Gastrocnemius medialis (tissue), 4 donors: ENCODE results near the gene MRPL18. TPM values are rescaled to one million over a fixed set of nuclear protein-coding genes. Genes with fewer than 3 reads are reported as not detected.
A peak's percentile ranks its signal among the peaks of the same experiment; 100 is the strongest.

Experiments
- ATAC-seq, 2 donors: fragments of 150-250 bp; one replicate each; pipeline ENCODE4 v1.9.1; 2016
- DNase-seq, 2 donors: peaks; one replicate each; pipeline ENCODE4 v3.0.0-alpha.2; 2019
- H3K27ac ChIP-seq, 4 donors: fragments of 200-600 bp; sonication (generic); 1 replicate in 1 of 4; 2 replicates in 3 of 4; pipeline ENCODE4 v1.5.1; 2016 to 2018; ENCODE audit warnings: mild to moderate bottlenecking in 2 of 4, moderate library complexity in 1 of 4
- H3K27me3 ChIP-seq, 3 donors: fragments of 200-600 bp; sonication (generic) in 2 of 3; 1 replicate in 1 of 3; 2 replicates in 2 of 3; pipeline versions ENCODE4 v1.5.1 to v1.6.0; 2016 to 2019; ENCODE audit warnings: mild to moderate bottlenecking in 1 of 3, moderate library complexity in 1 of 3
- H3K36me3 ChIP-seq, 2 donors: fragments of 200-600 bp; sonication (generic) in 1 of 2; one replicate each; pipeline ENCODE4 v1.5.1; 2017 to 2018
- H3K4me1 ChIP-seq, 2 donors: fragments of 200-600 bp; sonication (generic) in 1 of 2; one replicate each; pipeline ENCODE4 v1.5.1; 2016 to 2017; ENCODE audit warnings: mild to moderate bottlenecking in 2 of 2
- H3K4me3 ChIP-seq, 4 donors: fragments of 200-600 bp; sonication (generic) in 3 of 4; 1 replicate in 1 of 4; 2 replicates in 3 of 4; pipeline ENCODE4 v1.5.1; 2016 to 2019; ENCODE audit warnings: mild to moderate bottlenecking in 2 of 4
- H3K9me3 ChIP-seq, 3 donors: fragments of 200-600 bp; sonication (generic) in 2 of 3; 1 replicate in 1 of 3; 2 replicates in 2 of 3; pipeline ENCODE4 v1.5.1; 2016 to 2019
- CTCF ChIP-seq, 5 experiments: fragments of 450-650 bp in 3 of 5; fragments of 200-600 bp in 2 of 5; sonication (generic) in 2 of 5; IDR thresholded peaks in 4 of 5; conservative IDR thresholded peaks in 1 of 5; 1 replicate in 4 of 5; 2 replicates in 1 of 5; pipeline ENCODE4 v1.5.1; 2016 to 2019; ENCODE audit warnings: antibody characterized with exemption in 5 of 5, mild to moderate bottlenecking in 3 of 5, moderate library complexity in 3 of 5
- POLR2A ChIP-seq, 2 donors: fragments of 450-650 bp; IDR thresholded peaks; one replicate each; pipeline ENCODE4 v1.6.1; 2017; ENCODE audit warnings: antibody characterized with exemption in 2 of 2, mild to moderate bottlenecking in 2 of 2, moderate library complexity in 2 of 2
- in situ Hi-C, 4 donors: fragments of 200-750 bp; cut with MboI; loops; one replicate each; pipeline versions ENCODE4 v1.15.0 to v1.8.0; 2017; ENCODE audit warnings: low sequenced_read_pairs in 4 of 4
- intact Hi-C: fragments of 100-400 bp; cut with DNase I; formaldehyde crosslinking; loops from one replicate; pipeline ENCODE4 v1.15.1; 2023; ENCODE audit warnings: low total_unique reads
- total RNA-seq, 4 donors: library from RNA; depleted of rRNA; stranded (reverse); fragments of >200 nt; gene quantifications; one replicate each; pipeline versions ENCODE4 v1.1.0 to v1.2.3, GENCODE V29; 2016

The MRPL18 gene
- total RNA-seq, 4 donors from 2014 or later = 54.0 to 122 (median 69.0) TPM

DNA sequence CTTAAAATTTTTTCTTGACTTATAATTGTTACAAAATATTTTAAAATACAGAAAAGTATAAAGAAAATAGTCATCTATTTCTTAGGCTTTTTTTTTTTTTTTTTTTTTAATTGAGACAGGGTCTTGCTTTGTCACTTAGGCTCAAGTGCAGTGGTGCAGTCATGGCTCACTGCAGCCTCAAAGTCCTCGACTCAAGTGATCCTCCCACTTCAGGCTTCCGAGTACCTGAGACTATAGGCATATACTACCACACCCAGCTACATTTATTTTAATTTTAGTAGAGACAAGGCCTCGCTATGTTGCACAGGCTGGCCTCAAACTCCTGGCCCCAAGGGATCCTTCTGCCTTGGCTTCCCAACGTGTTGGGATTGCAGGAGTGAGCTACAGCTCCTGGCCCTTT, 33.8 kb upstream of the MRPL18 start:
- TF ChIP-seq POLR2A (IDR thresholded peaks at IDR 0.05) = no peak
- TF ChIP-seq CTCF (IDR thresholded peaks at IDR 0.05 in 4 of 5, conservative IDR thresholded peaks at IDR 0.05 in 1 of 5) = no peak
- DNase-seq = no peak
- Histone ChIP-seq H3K9me3 (no peaks in the 10 kb centered on the region), H3K4me3 (no peak overlapping the region), H3K36me3 (peaks cover 0 to 69% of the 10 kb centered on the region in 2 donors), H3K27ac (no peak overlapping the region), H3K4me1 (peaks cover 10 to 14% of the 10 kb centered on the region in 2 donors), H3K27me3 (no peaks in the 10 kb centered on the region)
- intact Hi-C loops (no loop called here), in situ Hi-C loops (no loop called here)
- no peak for ATAC-seq

- H3K4me1 ChIP-seq = peaks cover 13 to 19% of the 10 kb centered on the region in 2 donors
- H3K27me3 ChIP-seq = no peaks in the 10 kb centered on the region
- H3K4me3 ChIP-seq = no peak overlapping the region
- no peak for ATAC-seq
- intact Hi-C loops = no loop called here
- H3K36me3 ChIP-seq = peaks cover 0 to 52% of the 10 kb centered on the region in 2 donors
- TF ChIP-seq CTCF (IDR thresholded peaks at IDR 0.05 in 4 of 5, conservative IDR thresholded peaks at IDR 0.05 in 1 of 5) (no peak), POLR2A (IDR thresholded peaks at IDR 0.05) (no peak)
- in situ Hi-C loops = no loop called here
- H3K9me3 ChIP-seq = no peaks in the 10 kb centered on the region
- H3K27ac ChIP-seq = peak overlapping the region in 1 of 4 donors; percentile 5
- DNase-seq = no peak
Observed at GRCh38 chr6:159758031-159759001, 32.0 kb upstream of the MRPL18 start.

DNA sequence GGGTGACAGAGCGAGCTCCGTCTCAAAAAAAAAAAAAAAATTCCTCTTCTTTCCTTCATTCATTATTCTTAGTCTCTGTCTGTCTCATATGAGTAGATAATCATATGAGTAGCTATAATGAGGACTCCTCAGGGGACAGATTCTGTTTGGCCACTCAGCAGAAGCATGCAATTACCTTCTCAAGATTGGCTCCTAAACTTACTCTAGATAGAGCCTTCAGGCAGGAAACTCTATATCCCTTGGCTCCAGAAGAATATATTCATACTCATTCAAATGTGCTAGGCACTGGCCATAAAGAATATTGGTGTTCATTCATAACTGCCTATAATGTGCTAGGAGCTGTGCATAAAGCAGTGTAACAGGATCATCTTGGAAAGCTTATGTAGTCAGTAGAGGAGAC, 30.6 kb upstream of the MRPL18 start:
- no peak for DNase-seq
- no peak for TF ChIP-seq POLR2A (IDR thresholded peaks at IDR 0.05)
- no peak for TF ChIP-seq CTCF (IDR thresholded peaks at IDR 0.05 in 4 of 5, conservative IDR thresholded peaks at IDR 0.05 in 1 of 5)
- Histone ChIP-seq H3K9me3 (no peaks in the 10 kb centered on the region), H3K27me3 (no peaks in the 10 kb centered on the region), H3K36me3 (peaks cover 0 to 47% of the 10 kb centered on the region in 2 donors), H3K4me1 (peaks cover 13 to 19% of the 10 kb centered on the region in 2 donors), H3K27ac (peak overlapping the region in 1 of 4 donors; percentile 96), H3K4me3 (no peak overlapping the region)
- in situ Hi-C loops = no loop called here
- ATAC-seq = no peak
- intact Hi-C loops = loop anchor here (2.0 kb wide), 1 partner anchor 17 kb away; no protein-coding TSS in a partner anchor

DNA sequence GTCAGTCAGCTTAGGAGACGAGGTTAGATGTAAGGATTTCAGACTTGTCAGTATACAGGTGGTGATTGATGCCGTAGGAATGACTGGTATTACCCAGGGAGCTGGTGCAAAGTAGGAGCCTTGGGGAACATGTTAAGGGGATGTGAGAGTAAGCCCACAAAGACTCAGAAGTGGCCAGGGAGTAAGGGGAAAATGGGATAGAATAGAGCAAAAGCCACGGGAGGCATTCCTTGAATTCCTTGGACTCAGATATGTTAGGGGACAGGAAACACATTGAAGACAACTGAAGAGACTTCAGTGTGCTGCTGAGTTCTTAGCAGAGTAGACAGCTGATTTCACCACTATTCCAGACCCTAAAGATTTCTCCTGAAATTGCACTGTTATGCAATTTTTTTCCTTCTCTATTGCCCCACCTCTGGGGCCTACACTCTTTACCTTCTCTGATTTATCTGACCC, 29.6 kb upstream of the MRPL18 start:
- peak overlapping the region; percentile 96 to 99 (median 96) for H3K27ac ChIP-seq
- TF ChIP-seq CTCF (IDR thresholded peaks at IDR 0.05 in 4 of 5, conservative IDR thresholded peaks at IDR 0.05 in 1 of 5) (no peak), POLR2A (IDR thresholded peaks at IDR 0.05) (no peak)
- DNase-seq (no peak), ATAC-seq (no peak)
- H3K9me3 ChIP-seq = no peaks in the 10 kb centered on the region
- H3K27me3 ChIP-seq = no peaks in the 10 kb centered on the region
- in situ Hi-C loops = no loop called here
- H3K4me1 ChIP-seq = peaks cover 13 to 19% of the 10 kb centered on the region in 2 donors
- intact Hi-C loops = loop anchor here (2.0 kb wide), 1 partner anchor 18 kb away; no protein-coding TSS in a partner anchor
- H3K4me3 ChIP-seq = peak overlapping the region in 1 of 4 donors; percentile 90
- peaks cover 0 to 40% of the 10 kb centered on the region in 2 donors for H3K36me3 ChIP-seq
